Epithelial cell of proximal tubule (primary cell): ENCODE results near the gene OR52R1. TPM values are rescaled to one million over a fixed set of nuclear protein-coding genes. Genes with fewer than 3 reads are reported as not detected.

Experiments used
- DNase-seq: peaks from one replicate; pipeline ENCODE4 v3.0.0-alpha.2; 2011; ENCODE audit warnings: low read depth
- H3K4me3 ChIP-seq: 2 replicates; pipeline ENCODE4 v1.5.1; 2011; ENCODE audit warnings: low read depth, mild to moderate bottlenecking, low read length
- total RNA-seq: library from RNA; depleted of rRNA; stranded (reverse); fragments of >200 nt; gene quantifications from 2 replicates; pipeline ENCODE4 v1.2.3, GENCODE V29; 2015
- TF ChIP-seq, protein P1 (sequence below): conservative IDR thresholded peaks from 2 replicates; pipeline ENCODE4 v1.5.1; 2012; ENCODE audit warnings: low read depth, mild to moderate bottlenecking, low read length

The OR52R1 gene
- total RNA-seq, 1 donor from 2014 or later, result not detected

DNA sequence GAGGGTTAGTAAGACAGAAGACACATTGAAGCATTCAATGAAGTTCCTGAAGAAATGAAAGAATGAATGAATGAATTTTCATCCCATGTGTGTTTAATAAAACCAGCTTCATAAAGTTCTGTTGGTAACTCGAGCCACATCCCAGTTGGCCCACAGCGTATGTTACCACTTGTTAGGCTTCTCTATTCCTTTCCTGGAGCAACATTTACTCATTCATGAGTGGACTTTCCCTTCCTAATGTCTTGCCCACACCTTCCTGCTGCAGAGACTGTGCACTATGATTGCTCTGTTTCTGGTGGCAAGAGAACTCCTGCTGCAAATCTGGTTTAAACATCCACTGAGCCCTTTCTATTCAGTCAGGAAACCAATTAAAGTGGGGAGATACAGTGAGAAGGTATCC, 7.0 kb downstream of the OR52R1 start:
- no peak for DNase-seq
- H3K4me3 ChIP-seq, result no peak overlapping the region
- TF ChIP-seq, protein P1, sequence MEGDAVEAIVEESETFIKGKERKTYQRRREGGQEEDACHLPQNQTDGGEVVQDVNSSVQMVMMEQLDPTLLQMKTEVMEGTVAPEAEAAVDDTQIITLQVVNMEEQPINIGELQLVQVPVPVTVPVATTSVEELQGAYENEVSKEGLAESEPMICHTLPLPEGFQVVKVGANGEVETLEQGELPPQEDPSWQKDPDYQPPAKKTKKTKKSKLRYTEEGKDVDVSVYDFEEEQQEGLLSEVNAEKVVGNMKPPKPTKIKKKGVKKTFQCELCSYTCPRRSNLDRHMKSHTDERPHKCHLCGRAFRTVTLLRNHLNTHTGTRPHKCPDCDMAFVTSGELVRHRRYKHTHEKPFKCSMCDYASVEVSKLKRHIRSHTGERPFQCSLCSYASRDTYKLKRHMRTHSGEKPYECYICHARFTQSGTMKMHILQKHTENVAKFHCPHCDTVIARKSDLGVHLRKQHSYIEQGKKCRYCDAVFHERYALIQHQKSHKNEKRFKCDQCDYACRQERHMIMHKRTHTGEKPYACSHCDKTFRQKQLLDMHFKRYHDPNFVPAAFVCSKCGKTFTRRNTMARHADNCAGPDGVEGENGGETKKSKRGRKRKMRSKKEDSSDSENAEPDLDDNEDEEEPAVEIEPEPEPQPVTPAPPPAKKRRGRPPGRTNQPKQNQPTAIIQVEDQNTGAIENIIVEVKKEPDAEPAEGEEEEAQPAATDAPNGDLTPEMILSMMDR, result no peak

DNA sequence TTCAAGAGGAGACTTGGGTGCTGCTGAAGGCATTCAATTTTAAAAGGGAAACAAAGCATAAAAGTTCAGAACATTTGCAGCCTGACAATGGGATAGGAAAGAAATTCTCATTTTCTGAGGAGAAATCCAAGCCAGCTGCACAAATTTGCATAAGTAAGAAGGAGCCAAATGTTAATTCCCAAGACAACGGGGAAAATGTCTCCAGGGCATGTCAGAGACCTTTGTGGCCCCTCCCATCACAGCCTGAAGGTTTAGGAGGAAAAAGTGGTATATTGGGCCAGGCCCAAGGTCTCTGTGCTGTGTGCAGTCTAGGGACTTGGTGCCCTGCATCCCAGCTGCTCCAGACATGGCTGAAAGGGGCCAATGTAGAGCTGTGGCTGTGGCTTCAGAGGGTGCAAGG, 21.7 kb downstream of the OR52R1 start:
- TF ChIP-seq, protein P1, result no peak
- no peak overlapping the region for H3K4me3 ChIP-seq
- no peak for DNase-seq

DNA sequence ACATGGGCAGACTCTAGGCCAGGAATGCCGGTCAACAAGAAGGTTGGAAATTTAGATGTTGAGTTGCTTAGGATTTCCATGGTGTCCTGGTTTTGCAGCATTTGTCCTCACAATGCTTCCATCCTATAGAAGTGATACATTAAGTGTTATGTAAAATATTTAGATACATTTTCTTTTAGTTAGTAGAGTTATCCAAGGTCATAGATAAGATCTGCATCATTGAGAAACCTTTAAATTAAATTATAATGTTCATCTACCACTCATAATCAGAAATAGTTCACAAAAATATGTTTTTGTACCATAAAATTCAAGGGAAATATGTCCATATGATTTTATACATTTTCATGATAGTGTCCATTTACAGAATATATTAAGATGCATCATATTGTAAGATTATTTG, 34.3 kb downstream of the OR52R1 start, which contains the start of gene OR51F1:
TSS of gene OR51F1 (minus strand) at position 101 of the 400 bp plus-strand sequence. CDS start at position 101, 0 bp downstream.
- no peak for DNase-seq
- H3K4me3 ChIP-seq, result no peak within 1 kb of the TSS
- TF ChIP-seq, protein P1, result no peak

DNA sequence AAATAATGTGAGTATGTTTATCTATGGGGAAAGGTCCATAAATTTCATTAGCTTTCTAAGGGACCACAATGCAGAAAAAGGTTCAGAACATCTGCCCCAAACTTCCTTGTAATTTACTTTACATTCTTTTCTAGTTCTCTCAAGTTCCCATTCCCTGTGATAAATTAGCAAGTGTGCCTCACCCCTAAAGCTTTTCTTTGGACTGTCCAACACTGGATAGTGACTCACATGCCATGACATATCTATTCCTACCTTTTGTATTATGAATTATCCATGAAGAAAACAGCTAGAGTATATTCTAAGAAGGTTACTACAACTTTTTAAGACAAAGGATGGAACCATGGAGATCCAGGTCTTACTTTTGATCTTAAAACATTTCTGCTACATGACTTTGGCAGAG, 36.1 kb downstream of the OR52R1 start:
- no peak for DNase-seq
- TF ChIP-seq, protein P1, result no peak

DNA sequence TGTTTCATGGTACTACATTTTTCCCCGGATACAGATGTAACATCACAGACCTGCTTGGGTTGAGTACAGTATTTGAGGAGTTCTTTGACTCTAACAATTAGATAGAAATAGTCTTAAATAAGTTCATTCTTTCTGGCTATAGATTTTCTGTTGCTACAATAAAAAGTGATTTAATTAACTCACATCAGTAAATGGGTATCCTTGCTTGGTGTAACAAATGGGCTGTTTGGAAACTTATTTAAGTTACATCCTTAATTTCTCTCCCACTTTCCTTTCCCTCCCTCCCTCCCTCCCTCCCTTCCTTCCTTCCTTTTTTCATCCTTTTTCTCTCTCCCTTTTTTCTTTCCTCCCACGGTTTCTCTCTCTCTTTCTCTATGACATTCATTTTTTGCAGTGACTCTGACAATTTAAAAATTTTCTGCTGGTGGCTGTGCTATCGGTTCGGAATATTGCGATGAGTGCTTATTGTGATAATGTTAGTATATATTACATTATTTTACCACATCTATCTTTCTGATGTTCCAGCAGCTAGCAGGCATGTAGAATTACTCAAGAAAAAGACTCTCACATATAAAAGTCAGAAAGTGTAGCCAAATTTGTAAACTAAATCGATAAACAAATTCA, 37.6 kb downstream of the OR52R1 start:
- no peak for DNase-seq
- H3K4me3 ChIP-seq, result no peak overlapping the region
- TF ChIP-seq, protein P1, result no peak

More for the DNA sequence above, 36.1 kb downstream of the OR52R1 start:
- H3K4me3 ChIP-seq, result no peak overlapping the region

DNA sequence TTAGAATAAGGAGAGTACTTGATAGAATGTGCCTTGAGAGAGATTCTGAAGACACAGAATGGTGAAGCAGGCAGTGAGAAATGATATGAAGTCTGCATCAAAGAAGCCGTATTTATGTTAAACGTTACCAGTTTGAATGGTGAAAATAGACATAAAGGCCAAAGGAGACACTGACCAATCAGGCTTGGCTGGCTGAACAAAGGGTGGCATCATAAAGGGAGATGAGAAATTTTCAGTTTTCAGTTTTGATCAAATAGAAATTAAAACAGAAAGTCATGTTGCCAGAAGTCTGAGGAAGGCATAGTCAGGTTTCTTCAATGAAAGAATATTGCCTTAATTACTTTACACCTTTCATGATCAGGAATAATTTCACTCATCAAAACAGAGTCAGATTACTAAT, 41.1 kb downstream of the OR52R1 start:
- no peak for DNase-seq
- no peak overlapping the region for H3K4me3 ChIP-seq
- TF ChIP-seq, protein P1, result no peak

Other genes with a start within 250 kb of the OR52R1 start
- gene OR52I2, start 222.6 kb downstream of the OR52R1 start, total RNA-seq, result not detected in 2 replicates
- not detected in 2 replicates for gene OR52I1, start 210.3 kb downstream of the OR52R1 start, total RNA-seq
- gene TRIM68, start 196.1 kb downstream of the OR52R1 start, total RNA-seq, result 7.9 and 8.5 TPM in 2 replicates
- gene OR51D1, start 166.9 kb downstream of the OR52R1 start, total RNA-seq, result not detected in 2 replicates
- gene OR51E1, start 160.4 kb downstream of the OR52R1 start, total RNA-seq, result not detected in 2 replicates
- not detected in 2 replicates for gene OR51E2, start 106.5 kb downstream of the OR52R1 start, total RNA-seq
- gene MMP26, start 99.6 kb downstream of the OR52R1 start, total RNA-seq, result not detected in 2 replicates
- gene OR51F1, start 34.4 kb downstream of the OR52R1 start, total RNA-seq, result not detected in 2 replicates
- not detected in 2 replicates for gene OR51F2, start 16.9 kb upstream of the OR52R1 start, total RNA-seq
- not detected in 2 replicates for gene OR51S1, start 44.8 kb upstream of the OR52R1 start, total RNA-seq
- not detected in 2 replicates for gene OR51T1, start 77.5 kb upstream of the OR52R1 start, total RNA-seq
- not detected in 2 replicates for gene OR51A7, start 99.4 kb upstream of the OR52R1 start, total RNA-seq
- gene OR51G2, start 115.0 kb upstream of the OR52R1 start, total RNA-seq, result not detected in 2 replicates
- gene OR51G1, start 120.0 kb upstream of the OR52R1 start, total RNA-seq, result not detected in 2 replicates
- not detected in 2 replicates for gene OR51A4, start 143.2 kb upstream of the OR52R1 start, total RNA-seq
- not detected in 2 replicates for gene OR51A2, start 151.3 kb upstream of the OR52R1 start, total RNA-seq
- gene OR51L1, start 190.5 kb upstream of the OR52R1 start, total RNA-seq, result not detected in 2 replicates
- not detected in 2 replicates for gene OR52J3, start 242.1 kb upstream of the OR52R1 start, total RNA-seq